ENCODE data around the gene NOTCH3. TPM values are rescaled to one million over a fixed set of nuclear protein-coding genes. Genes with fewer than 3 reads are reported as not detected.

Gene NOTCH3
- total RNA-seq, 1 experiment from 2014 or later: 60.6 TPM

DNA sequence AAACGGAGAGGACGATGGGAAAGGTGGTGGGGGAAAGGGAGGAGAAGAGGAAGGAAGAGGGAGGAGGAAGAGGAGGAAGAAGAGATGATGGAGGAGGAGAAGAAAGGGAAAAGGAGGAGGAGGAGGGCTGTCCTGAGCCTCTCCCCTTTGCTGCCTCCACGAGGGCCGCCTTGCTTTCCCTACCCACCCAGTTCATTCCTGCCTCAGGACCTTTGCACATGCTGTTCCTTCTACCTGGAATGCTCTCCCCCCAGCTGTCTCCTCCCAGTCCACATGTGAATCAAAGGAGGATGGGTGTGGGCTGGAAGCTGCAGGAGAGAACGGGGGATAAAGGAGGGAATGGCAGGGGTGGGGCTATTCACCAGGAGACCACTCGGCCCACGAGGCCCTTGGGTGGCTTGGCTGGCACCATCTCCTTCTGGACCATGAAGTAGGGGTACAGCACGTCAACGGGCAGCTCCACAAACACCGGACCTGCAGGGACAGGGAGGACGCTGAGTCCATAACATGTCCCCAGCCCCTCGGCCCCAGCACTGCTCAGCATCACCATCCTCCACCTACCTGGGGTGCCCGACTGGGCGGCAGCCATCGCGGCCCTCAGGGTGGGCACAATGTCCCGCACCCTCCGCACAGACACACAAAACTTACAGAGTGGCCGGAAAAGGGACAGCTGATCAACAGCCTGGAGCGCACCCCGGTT, 78.3 kb downstream of the NOTCH3 start:
- peaks cover 5% of the 10 kb centered on the region for H3K36me3 ChIP-seq (ENCODE audit: control insufficient read depth, insufficient read depth, low read length)
- BruUV-seq (replicated peaks): no TSS peak
- no peaks in the 10 kb centered on the region for H3K27me3 ChIP-seq (replicated peaks; ENCODE audit: control insufficient read depth, insufficient read depth, low read length)
- H3K4me3 ChIP-seq (ENCODE audit: low read depth, low read length): no peak overlapping the region
- Mint-ChIP-seq H3K36me3 (ENCODE audit: insufficient read depth, unreplicated experiment) (peaks cover 53% of the 10 kb centered on the region), H3K27me3 (ENCODE audit: insufficient read depth, unreplicated experiment) (no peaks in the 10 kb centered on the region), H3K4me1 (ENCODE audit: low read depth, unreplicated experiment) (peaks cover 6% of the 10 kb centered on the region), H3K9me3 (ENCODE audit: unreplicated experiment) (no peaks in the 10 kb centered on the region), H3K27ac (ENCODE audit: unreplicated experiment) (no peak overlapping the region), H3K4me3 (ENCODE audit: unreplicated experiment) (no peak overlapping the region)
- ChIA-PET POLR2A (interaction anchor here (0.5 kb wide), 1 partner anchor 140 kb away, joined by 6 read pairs; no protein-coding TSS in a partner anchor), CTCF (no interaction called here)
- DNase-seq: no peak
- H3K4me1 ChIP-seq: 0 out of 2 replicates have a peak, but pooled peaks cover 6% of the 10 kb centered on the region
- TF ChIP-seq CTCF (IDR thresholded peaks at IDR 0.05; ENCODE audit: insufficient read depth in 1 of 2, low read depth in 1 of 2, low read length in 1 of 2, severe bottlenecking in 1 of 2, unreplicated experiment in 1 of 2): no peak
- no peaks in the 10 kb centered on the region for H3K9me3 ChIP-seq
- intact Hi-C loops (cut with micrococcal nuclease; ENCODE audit: unreplicated experiment): no loop called here

DNA sequence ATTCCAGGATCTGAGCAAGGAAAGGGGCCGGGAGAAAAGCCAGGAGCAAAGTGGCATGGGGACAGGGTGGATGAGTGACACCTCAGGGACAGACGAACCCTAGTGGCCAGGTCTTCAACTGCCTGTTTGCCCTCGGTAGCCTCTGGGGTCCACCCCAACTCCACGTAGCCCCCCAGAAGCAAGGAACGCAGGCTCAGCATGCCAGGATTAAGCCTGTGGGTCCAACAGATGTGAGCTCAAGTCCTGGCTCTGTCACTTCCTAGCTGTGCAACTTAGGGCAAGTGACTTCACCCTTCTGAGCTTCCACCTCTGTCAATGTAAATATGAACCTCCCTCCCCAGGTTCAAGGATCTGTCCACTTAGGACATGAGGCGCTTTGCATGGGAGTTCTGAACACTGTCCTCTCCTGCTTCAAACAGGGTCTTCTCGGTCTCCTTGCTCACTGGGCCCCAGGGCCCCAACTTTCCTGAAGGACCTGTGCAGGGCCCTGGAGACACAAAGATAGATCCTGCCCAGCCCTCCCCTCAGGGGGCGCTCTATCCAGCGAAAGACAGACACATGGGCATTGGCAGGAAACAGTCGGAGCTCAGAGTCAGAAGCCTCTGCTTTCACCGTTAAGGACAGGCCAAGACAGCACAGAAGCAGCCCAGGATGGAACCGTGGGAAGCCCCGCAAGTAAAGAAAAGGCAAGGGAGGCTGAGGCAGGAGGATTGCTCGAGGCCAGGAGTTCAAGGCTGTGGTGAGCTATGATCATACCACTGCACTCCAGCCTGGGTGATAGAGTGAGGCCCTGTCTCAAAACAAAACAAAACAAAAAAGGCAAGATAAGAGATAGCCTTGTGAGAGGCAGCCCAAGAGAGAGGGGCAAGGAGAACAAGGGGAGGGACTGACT, 80.4 kb downstream of the NOTCH3 start:
- POLR2A ChIA-PET: no interaction called here
- Histone ChIP-seq H3K4me3 (ENCODE audit: low read depth, low read length) (no peak overlapping the region), H3K9me3 (no peaks in the 10 kb centered on the region), H3K27me3 (replicated peaks; ENCODE audit: control insufficient read depth, insufficient read depth, low read length) (no peaks in the 10 kb centered on the region), H3K36me3 (ENCODE audit: control insufficient read depth, insufficient read depth, low read length) (peaks cover 5% of the 10 kb centered on the region), H3K4me1 (0 out of 2 replicates have a peak, but pooled peaks cover 6% of the 10 kb centered on the region)
- no peak overlapping the region for H3K4me3 Mint-ChIP-seq (ENCODE audit: unreplicated experiment)
- no peak for TF ChIP-seq CTCF (IDR thresholded peaks at IDR 0.05; ENCODE audit: insufficient read depth in 1 of 2, low read depth in 1 of 2, low read length in 1 of 2, severe bottlenecking in 1 of 2, unreplicated experiment in 1 of 2)
- no peaks in the 10 kb centered on the region for H3K9me3 Mint-ChIP-seq (ENCODE audit: unreplicated experiment)
- DNase-seq: no peak
- no peaks in the 10 kb centered on the region for H3K27me3 Mint-ChIP-seq (ENCODE audit: insufficient read depth, unreplicated experiment)
- intact Hi-C loops (cut with micrococcal nuclease; ENCODE audit: unreplicated experiment): no loop called here
- no TSS peak for BruUV-seq (replicated peaks)
- H3K4me1 Mint-ChIP-seq (ENCODE audit: low read depth, unreplicated experiment): peaks cover 6% of the 10 kb centered on the region
- no peak overlapping the region for H3K27ac Mint-ChIP-seq (ENCODE audit: unreplicated experiment)
- CTCF ChIA-PET: no interaction called here
- H3K36me3 Mint-ChIP-seq (ENCODE audit: insufficient read depth, unreplicated experiment): peaks cover 55% of the 10 kb centered on the region

DNA sequence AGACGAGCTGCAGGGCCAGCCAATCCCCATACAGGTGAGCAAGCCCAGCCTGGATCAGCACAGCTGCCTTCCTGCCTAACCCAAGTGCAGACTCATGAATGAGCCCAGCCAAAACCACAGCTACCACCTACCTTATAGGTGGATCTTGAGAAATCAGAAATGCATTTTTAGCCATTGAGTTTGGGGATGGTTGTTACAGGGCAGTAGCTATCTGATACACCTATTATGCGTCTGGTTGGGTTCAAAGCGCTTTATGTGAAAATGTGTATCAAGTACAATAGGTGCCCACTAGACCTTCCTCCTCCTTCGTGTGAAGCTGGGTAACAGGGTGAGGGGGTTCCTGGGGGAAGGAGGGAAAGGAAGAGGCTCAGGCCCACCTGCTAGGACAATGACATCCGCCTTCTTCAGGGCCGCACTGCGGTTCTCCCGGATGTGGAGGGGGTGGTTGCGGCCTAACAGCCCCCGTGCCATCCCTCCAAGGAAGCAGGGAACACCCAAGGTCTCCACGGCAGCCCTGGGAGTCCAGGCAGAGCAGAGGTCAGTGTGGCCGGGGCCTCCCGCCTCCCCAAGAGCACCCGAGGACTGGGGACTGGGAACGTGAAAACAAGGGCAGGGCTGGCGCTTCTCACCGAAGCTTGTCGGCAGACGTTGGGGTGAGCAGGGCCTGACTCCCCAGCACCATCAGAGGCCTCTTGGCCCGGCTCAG, 81.9 kb downstream of the NOTCH3 start:
- no peaks in the 10 kb centered on the region for H3K27me3 ChIP-seq (replicated peaks; ENCODE audit: control insufficient read depth, insufficient read depth, low read length)
- H3K9me3 ChIP-seq: no peaks in the 10 kb centered on the region
- no peak for TF ChIP-seq CTCF (IDR thresholded peaks at IDR 0.05; ENCODE audit: insufficient read depth in 1 of 2, low read depth in 1 of 2, low read length in 1 of 2, severe bottlenecking in 1 of 2, unreplicated experiment in 1 of 2)
- Mint-ChIP-seq H3K27me3 (ENCODE audit: insufficient read depth, unreplicated experiment) (no peaks in the 10 kb centered on the region), H3K9me3 (ENCODE audit: unreplicated experiment) (no peaks in the 10 kb centered on the region), H3K4me3 (ENCODE audit: unreplicated experiment) (no peak overlapping the region), H3K36me3 (ENCODE audit: insufficient read depth, unreplicated experiment) (peaks cover 60% of the 10 kb centered on the region), H3K4me1 (ENCODE audit: low read depth, unreplicated experiment) (peaks cover 6% of the 10 kb centered on the region), H3K27ac (ENCODE audit: unreplicated experiment) (no peak overlapping the region)
- no peak overlapping the region for H3K4me3 ChIP-seq (ENCODE audit: low read depth, low read length)
- no peak for DNase-seq
- BruUV-seq (replicated peaks): no TSS peak
- H3K4me1 ChIP-seq: 0 out of 2 replicates have a peak, but pooled peaks cover 6% of the 10 kb centered on the region
- peaks cover 5% of the 10 kb centered on the region for H3K36me3 ChIP-seq (ENCODE audit: control insufficient read depth, insufficient read depth, low read length)
- ChIA-PET POLR2A (no interaction called here), CTCF (no interaction called here)
- intact Hi-C loops (cut with micrococcal nuclease; ENCODE audit: unreplicated experiment): no loop called here
